ENCODE data around the gene ACTL7B.

- TF ChIP-seq CTCF (conservative IDR thresholded peaks at IDR 0.05; ENCODE audit: low read depth in 2 of 2): no peak
- TF ChIP-seq REST (IDR thresholded peaks at IDR 0.05; ENCODE audit: unreplicated experiment): no peak
- TF ChIP-seq EZH2 (IDR thresholded peaks at IDR 0.05; ENCODE audit: low read depth, unreplicated experiment): no peak
- no peak for TF ChIP-seq EZH2phosphoT487 (IDR thresholded peaks at IDR 0.05; ENCODE audit: unreplicated experiment)
- TF ChIP-seq NANOG (IDR thresholded peaks at IDR 0.05; ENCODE audit: borderline replicate concordance): no peak
- TF ChIP-seq POLR2AphosphoS5 (IDR thresholded peaks at IDR 0.05; ENCODE audit: low read depth): no peak
- no peak for TF ChIP-seq CREB1 (CRISPR knock-in tag; IDR thresholded peaks at IDR 0.05; ENCODE audit: low read depth)
- no peak for TF ChIP-seq STAT1 (IDR thresholded peaks at IDR 0.05; ENCODE audit: unreplicated experiment)
- TF ChIP-seq ZNF462 (CRISPR knock-in tag; IDR thresholded peaks at IDR 0.05): no peak
- no peak for TF ChIP-seq ZNF331 (CRISPR knock-in tag; IDR thresholded peaks at IDR 0.05; ENCODE audit: low read depth)
- no peak for TF ChIP-seq JUNB (IDR thresholded peaks at IDR 0.05; ENCODE audit: unreplicated experiment)
These were observed 43.3 kb downstream of the ACTL7B start for GRCh38 chr9:108812396-108813025.

Measured in GM23338 (cell line).